Endothelial cell of umbilical vein (primary cell): ENCODE data around the gene TNFRSF1A. TPM values are rescaled to one million over a fixed set of nuclear protein-coding genes. Genes with fewer than 3 reads are reported as not detected.

Experiments used
- BruUV-seq: library from RNA; stranded (reverse); fragments of 400-500 nt; replicated peaks from 2 replicates; lab custom pipeline; 2021; lab: Mats Ljungman, UMichigan
- CTCF ChIA-PET: fragments of 300-600, 350-600 bp; sonication (Branson Sonifier 250); formaldehyde crosslinking; loops from one replicate; lab custom pipeline; 2021; ENCODE audit warnings: antibody characterized with exemption, inconsistent platforms; lab: Charles Lee
- POLR2A ChIA-PET: fragments of 300-600, 350-600 bp; sonication (Branson Sonifier 250); formaldehyde crosslinking; loops from one replicate; lab custom pipeline; 2021; ENCODE audit warnings: antibody characterized with exemption, inconsistent platforms; lab: Charles Lee
- DNase-seq: peaks from one replicate; pipeline ENCODE4 v3.0.0-alpha.2; 2011; ENCODE audit warnings: low read depth, low spot score
- FAIRE-seq: peaks from 2 replicates; lab custom pipeline; 2011; peaks lifted over from hg19 to GRCh38; lab: Jason Lieb, UNC
- H2AFZ ChIP-seq: 2 replicates; pipeline ENCODE4 v1.6.0; 2012; ENCODE audit warnings: low read depth, low read length, control low read depth, inconsistent platforms
- H3K27ac ChIP-seq: 2 replicates; pipeline ENCODE4 v1.5.1; 2011; ENCODE audit warnings: low read depth, mild to moderate bottlenecking, control low read depth, low read length, moderate library complexity; ENCODE audit not compliant: insufficient read depth
- H3K27me3 ChIP-seq, 2 experiments: 2 replicates each; pipeline versions ENCODE4 v1.6.0 to v1.6.1; 2011; ENCODE audit warnings: low read length in 2 of 2, mixed read lengths in 1 of 2; ENCODE audit not compliant: control insufficient read depth in 2 of 2, insufficient read depth in 2 of 2
- H3K36me3 ChIP-seq, 2 experiments: 2 replicates in 1 of 2; 3 replicates in 1 of 2; pipeline ENCODE4 v1.5.1; 2011; ENCODE audit warnings: low read length in 2 of 2, mild to moderate bottlenecking in 1 of 2, moderate library complexity in 1 of 2; ENCODE audit not compliant: control insufficient read depth in 2 of 2, insufficient read depth in 2 of 2; ENCODE audit errors: extremely low read depth in 1 of 2
- H3K4me1 ChIP-seq: 3 replicates; pipeline ENCODE4 v1.5.1; 2011; ENCODE audit warnings: mild to moderate bottlenecking, low read length; ENCODE audit not compliant: control insufficient read depth, insufficient read depth; ENCODE audit errors: extremely low read depth
- H3K4me2 ChIP-seq: 2 replicates; pipeline ENCODE4 v1.6.1; 2011; ENCODE audit warnings: low read length, control low read depth, mixed read lengths; ENCODE audit not compliant: insufficient read depth
- H3K4me3 ChIP-seq, 3 experiments: fragments of 200-600 bp in 1 of 3; sonication (generic), shearing (Covaris generic) in 1 of 3; replicated peaks in 1 of 3; 2 replicates each; pipeline ENCODE4 v1.5.1; 2011 to 2016; ENCODE audit warnings: control low read depth in 3 of 3, low read length in 3 of 3, mild to moderate bottlenecking in 2 of 3, inconsistent platforms in 1 of 3, low read depth in 1 of 3, moderate library complexity in 1 of 3; ENCODE audit not compliant: insufficient read depth in 1 of 3
- H3K79me2 ChIP-seq: 2 replicates; pipeline ENCODE4 v1.6.0; 2012; ENCODE audit warnings: low read length, inconsistent platforms; ENCODE audit not compliant: control insufficient read depth, insufficient read depth
- H3K9ac ChIP-seq: replicated peaks from 2 replicates; pipeline ENCODE3; 2011; ENCODE audit warnings: low read length, control low read depth; ENCODE audit not compliant: insufficient read depth; ENCODE audit errors: extremely low read depth
- H3K9me1 ChIP-seq: replicated peaks from 3 replicates; pipeline ENCODE4 v1.6.0; 2011; ENCODE audit warnings: mild to moderate bottlenecking, low read length; ENCODE audit not compliant: control insufficient read depth, insufficient read depth; ENCODE audit errors: extremely low read depth
- H3K9me3 ChIP-seq: replicated peaks from 2 replicates; pipeline ENCODE4 v1.5.1; 2012; ENCODE audit warnings: low read length, inconsistent platforms; ENCODE audit not compliant: control insufficient read depth, insufficient read depth
- H4K20me1 ChIP-seq: replicated peaks from 2 replicates; pipeline ENCODE3; 2011; ENCODE audit warnings: mild to moderate bottlenecking, low read length; ENCODE audit not compliant: control insufficient read depth, insufficient read depth; ENCODE audit errors: extremely low read depth
- CTCF ChIP-seq, 2 donors: IDR thresholded peaks; 1 replicate in 1 of 2; 2 replicates in 1 of 2; pipeline ENCODE4 v1.5.1; 2011; ENCODE audit warnings: low read length in 2 of 2, mild to moderate bottlenecking in 2 of 2, moderate library complexity in 2 of 2, control low read depth in 1 of 2, inconsistent platforms in 1 of 2, low read depth in 1 of 2; ENCODE audit not compliant: insufficient read depth in 1 of 2; ENCODE audit errors: extremely low read depth in 1 of 2
- EZH2 ChIP-seq: IDR thresholded peaks from 2 replicates; pipeline ENCODE4 v1.6.1; 2012; ENCODE audit warnings: borderline replicate concordance, low read depth, mild to moderate bottlenecking, moderate library complexity, low read length, inconsistent platforms; ENCODE audit not compliant: severe bottlenecking
- FOS ChIP-seq: IDR thresholded peaks from 2 replicates; pipeline ENCODE4 v1.6.1; 2011; ENCODE audit warnings: mild to moderate bottlenecking, low read length, moderate library complexity, borderline replicate concordance; ENCODE audit not compliant: insufficient read depth
- GATA2 ChIP-seq: IDR thresholded peaks from 2 replicates; pipeline ENCODE4 v1.7.0; 2011; ENCODE audit warnings: low read depth, mild to moderate bottlenecking, moderate library complexity, mixed read lengths, low read length; ENCODE audit not compliant: insufficient read length, insufficient read depth
- JUN ChIP-seq: IDR thresholded peaks from 2 replicates; pipeline ENCODE4 v1.6.1; 2011; ENCODE audit warnings: borderline replicate concordance, low read depth; ENCODE audit not compliant: insufficient read length, insufficient read depth
- MYC ChIP-seq: IDR thresholded peaks from one replicate; pipeline ENCODE4 v1.6.1; 2011; ENCODE audit warnings: mild to moderate bottlenecking, low read depth, low read length
- POLR2A ChIP-seq: IDR thresholded peaks from 2 replicates; pipeline ENCODE4 v1.6.1; 2012; ENCODE audit warnings: low read depth, mild to moderate bottlenecking, control low read depth, low read length
- dilution Hi-C: fragments of 300-500 bp; cut with MboI; formaldehyde crosslinking; loops from one replicate; pipeline ENCODE4 v1.15.0; 2019; ENCODE audit warnings: low sequenced_read_pairs; ENCODE audit not compliant: extremely low pct_ligation_motif_present
- intact Hi-C: fragments of 100-400 bp; cut with micrococcal nuclease; formaldehyde crosslinking; loops from one replicate; pipeline ENCODE4 v1.10.0; 2022
- polyA plus RNA-seq, 4 experiments: library from polyadenylated mRNA; depleted of rRNA in 3 of 4; stranded (reverse) in 3 of 4; unstranded in 1 of 4; fragments of >200 nt; gene quantifications; 2 replicates each; pipeline versions ENCODE4 v1.2.1 to v1.2.3, GENCODE V29; 2011 to 2012; ENCODE audit warnings: missing spikeins in 1 of 4
- total RNA-seq: library from RNA; stranded (reverse); gene quantifications from 2 replicates; pipeline ENCODE4 v1.2.3, GENCODE V29; 2021

TNFRSF1A gene
- total and polyA plus RNA-seq, 2 donors (not counting 3 experiments of a cell fraction or from before 2014, with no cell fraction given) = 86.5 to 98.2 TPM

GRCh38 chr12:6297170-6297569, 44.7 kb downstream of the TNFRSF1A start:
- H3K9me1 ChIP-seq = no peaks in the 10 kb centered on the region
- H3K9ac ChIP-seq = no peak overlapping the region
- no peaks in the 10 kb centered on the region for H3K36me3 ChIP-seq
- H3K79me2 ChIP-seq = no peaks in the 10 kb centered on the region
- DNase-seq (no peak), FAIRE-seq (no peak)
- ChIA-PET CTCF (interaction anchor here (0.6 to 2.1 kb wide), 5 partner anchors 11 to 154 kb away, joined by 3 to 9 read pairs (median 4); no protein-coding TSS in a partner anchor), POLR2A (no interaction called here)
- no peaks in the 10 kb centered on the region for H4K20me1 ChIP-seq
- no peak overlapping the region for H3K4me2 ChIP-seq
- TF ChIP-seq GATA2 = no peak
- no peak for TF ChIP-seq POLR2A
- no peak for TF ChIP-seq MYC
- no peak for TF ChIP-seq CTCF (IDR thresholded peaks at IDR 0.05; ENCODE audit: extremely low read depth in 1 of 2, insufficient read depth in 1 of 2, low read depth in 1 of 2, low read length in 2 of 2)
- intact Hi-C loops (no loop called here), dilution Hi-C loops (no loop called here)
- H3K9me3 ChIP-seq = no peaks in the 10 kb centered on the region
- H3K27me3 ChIP-seq = no peaks in the 10 kb centered on the region
- H3K4me3 ChIP-seq = no peak overlapping the region
- H3K4me1 ChIP-seq = peaks cover 13% of the 10 kb centered on the region
- BruUV-seq = no TSS peak
- no peak overlapping the region for H3K27ac ChIP-seq
- H2AFZ ChIP-seq = no peak overlapping the region

- POLR2A ChIA-PET = no interaction called here
- TSS peak; percentile 68 for BruUV-seq
Observed at GRCh38 chr12:6295094-6295811, 46.6 kb downstream of the TNFRSF1A start.

More at GRCh38 chr12:6295094-6295811, 46.6 kb downstream of the TNFRSF1A start:
- Histone ChIP-seq H3K9me1 (no peaks in the 10 kb centered on the region), H2AFZ (peak overlapping the region; percentile 19), H3K36me3 (no peaks in the 10 kb centered on the region), H3K27ac (peak overlapping the region; percentile 86), H4K20me1 (no peaks in the 10 kb centered on the region), H3K9ac (peak overlapping the region; percentile 41), H3K27me3 (no peaks in the 10 kb centered on the region), H3K4me1 (peaks cover 13% of the 10 kb centered on the region), H3K4me2 (peak overlapping the region; percentile 0), H3K4me3 (no peak overlapping the region), H3K79me2 (no peaks in the 10 kb centered on the region), H3K9me3 (no peaks in the 10 kb centered on the region)
- DNase-seq = peak; percentile 90
- CTCF ChIA-PET = interaction anchor here (0.6 to 2.0 kb wide), 5 partner anchors 9 to 103 kb away, joined by 3 to 10 read pairs (median 6); no protein-coding TSS in a partner anchor
- peak; percentile 43 for FAIRE-seq
- dilution Hi-C loops = no loop called here
- intact Hi-C loops = loop anchor here (1.0 kb wide), 2 partner anchors 9 to 28 kb away; no protein-coding TSS in a partner anchor
- peak; percentile 14 for TF ChIP-seq FOS
- TF ChIP-seq EZH2 = no peak
- no peak for TF ChIP-seq MYC
- TF ChIP-seq JUN = peak; percentile 84
